ENCODE results near the gene LYZL1.

DNA sequence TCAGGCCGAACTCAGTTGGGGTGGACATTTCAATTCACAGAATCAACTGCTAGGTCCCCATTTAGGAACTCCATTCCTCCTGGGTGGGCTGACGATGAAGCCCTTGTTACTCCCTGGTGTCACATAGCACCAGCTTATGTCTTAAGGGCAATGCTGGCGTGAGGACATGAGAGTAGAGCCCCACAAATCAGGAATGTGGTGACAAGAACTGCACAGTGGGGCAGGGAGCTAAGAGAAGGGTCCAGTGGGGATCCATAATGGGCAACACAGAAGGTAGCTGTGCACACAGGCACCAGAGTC lies 57.0 kb downstream of the LYZL1 start:
- TF ChIP-seq, protein P1, sequence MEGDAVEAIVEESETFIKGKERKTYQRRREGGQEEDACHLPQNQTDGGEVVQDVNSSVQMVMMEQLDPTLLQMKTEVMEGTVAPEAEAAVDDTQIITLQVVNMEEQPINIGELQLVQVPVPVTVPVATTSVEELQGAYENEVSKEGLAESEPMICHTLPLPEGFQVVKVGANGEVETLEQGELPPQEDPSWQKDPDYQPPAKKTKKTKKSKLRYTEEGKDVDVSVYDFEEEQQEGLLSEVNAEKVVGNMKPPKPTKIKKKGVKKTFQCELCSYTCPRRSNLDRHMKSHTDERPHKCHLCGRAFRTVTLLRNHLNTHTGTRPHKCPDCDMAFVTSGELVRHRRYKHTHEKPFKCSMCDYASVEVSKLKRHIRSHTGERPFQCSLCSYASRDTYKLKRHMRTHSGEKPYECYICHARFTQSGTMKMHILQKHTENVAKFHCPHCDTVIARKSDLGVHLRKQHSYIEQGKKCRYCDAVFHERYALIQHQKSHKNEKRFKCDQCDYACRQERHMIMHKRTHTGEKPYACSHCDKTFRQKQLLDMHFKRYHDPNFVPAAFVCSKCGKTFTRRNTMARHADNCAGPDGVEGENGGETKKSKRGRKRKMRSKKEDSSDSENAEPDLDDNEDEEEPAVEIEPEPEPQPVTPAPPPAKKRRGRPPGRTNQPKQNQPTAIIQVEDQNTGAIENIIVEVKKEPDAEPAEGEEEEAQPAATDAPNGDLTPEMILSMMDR (IDR thresholded peaks at IDR 0.05): no peak
- TF ChIP-seq EZH2 (IDR thresholded peaks at IDR 0.05; ENCODE audit: borderline replicate concordance, insufficient read depth, low read depth, low read length, poor library complexity, severe bottlenecking): no peak

Data from B cell (primary cell).